CD4-positive, alpha-beta T cell treated with Interleukin-6 for 4 hours (primary cell): ENCODE measurements around the gene MYO19.
"Not testable (repeated sequence)": the region's sequence is repeated elsewhere in the genome, so short reads cannot be mapped to it uniquely, and the experiment has no call there.

Source experiments
- DNase-seq: peaks from one replicate; pipeline ENCODE4 v3.0.0-alpha.2; 2020; ENCODE audit warnings: mixed read lengths

Gene MYO19

DNA sequence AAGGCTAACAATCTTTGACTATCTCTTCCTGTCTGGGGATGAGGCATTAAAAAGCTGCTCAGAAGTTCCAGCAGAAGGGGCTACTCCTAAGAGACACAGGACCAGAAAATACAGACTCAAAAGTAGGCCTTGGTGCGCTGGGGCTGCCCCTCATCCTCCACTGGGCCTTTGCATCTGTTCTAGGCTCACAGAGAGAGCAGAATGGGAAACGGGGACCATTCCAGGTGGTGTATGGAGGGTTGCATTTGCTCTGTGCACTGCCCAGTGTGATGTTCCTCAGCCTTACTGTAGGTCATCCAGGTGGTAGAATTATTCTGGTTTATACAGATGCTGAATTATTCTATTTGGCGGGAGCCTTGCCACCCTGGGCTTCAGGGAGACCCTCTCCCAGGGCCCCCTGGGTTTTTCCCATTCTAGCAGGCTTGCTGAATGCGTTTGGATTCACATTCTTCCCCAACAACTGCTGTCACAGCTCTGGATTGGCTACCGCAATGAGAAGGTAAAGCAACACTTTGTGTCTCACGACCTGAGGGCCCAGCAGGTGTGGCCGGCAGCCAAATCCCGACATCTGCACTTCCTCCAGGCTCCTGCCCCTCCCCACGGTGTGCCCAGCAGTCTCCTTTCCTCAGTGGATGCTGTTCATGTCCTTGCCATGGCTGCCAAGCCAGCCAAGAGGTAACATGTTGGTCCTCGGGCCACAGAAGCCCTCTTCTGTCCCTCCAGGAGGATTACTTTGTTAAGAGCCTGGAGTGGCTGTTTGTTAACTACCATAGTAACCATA lies 73.1 kb downstream of the MYO19 start:
- no peak for DNase-seq

DNA sequence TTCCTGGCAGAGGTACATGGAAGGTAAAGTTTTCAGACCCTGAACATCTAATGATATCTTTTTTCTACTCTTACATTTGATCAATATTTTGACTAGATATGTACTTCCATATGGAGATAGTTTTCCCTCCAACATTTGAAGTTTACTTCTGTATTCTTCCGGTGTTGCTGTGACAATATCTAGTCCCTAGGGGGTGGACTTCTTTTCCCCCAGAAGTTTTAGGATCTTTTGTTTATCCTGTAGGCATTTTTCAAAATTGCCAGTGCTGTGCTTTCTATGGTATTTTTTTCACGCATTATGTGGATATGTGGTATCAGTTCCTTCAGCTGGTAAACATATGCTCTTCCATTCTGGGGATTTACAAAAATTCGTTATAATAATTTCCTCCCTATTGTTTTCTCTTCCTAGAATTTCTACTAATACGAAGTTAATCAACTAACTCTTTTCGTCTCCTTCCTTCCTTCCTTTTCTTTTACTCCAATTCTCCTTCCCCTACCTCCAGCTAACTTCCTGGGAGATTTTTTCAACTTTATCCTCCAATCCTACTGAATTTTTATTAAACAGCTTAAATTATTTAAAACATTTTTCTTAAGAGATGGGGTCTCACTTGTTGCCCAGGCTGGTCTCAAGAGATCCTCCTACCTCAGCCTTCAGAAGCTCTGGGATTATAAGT lies 74.3 kb downstream of the MYO19 start:
- DNase-seq = no peak

DNA sequence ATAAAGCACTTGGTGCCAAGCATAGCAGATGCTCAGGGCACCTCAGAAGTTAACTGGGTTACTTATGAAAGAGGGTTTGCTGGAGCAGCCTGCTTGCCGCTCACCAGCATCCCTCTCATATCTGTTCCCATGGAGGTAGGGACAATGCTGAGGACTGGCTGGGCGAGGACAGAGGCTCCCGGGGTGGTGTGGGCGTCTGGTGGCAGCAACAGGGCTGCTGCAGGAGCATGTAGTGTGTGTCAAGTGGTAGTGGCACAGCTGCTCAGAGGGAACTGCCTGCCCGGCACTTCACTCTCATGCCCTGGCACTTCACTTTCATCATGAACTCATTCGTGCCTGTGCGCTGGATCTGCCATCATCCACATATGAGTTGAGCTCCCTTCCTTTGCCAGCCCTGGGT lies 75.1 kb downstream of the MYO19 start:
- no peak for DNase-seq

DNA sequence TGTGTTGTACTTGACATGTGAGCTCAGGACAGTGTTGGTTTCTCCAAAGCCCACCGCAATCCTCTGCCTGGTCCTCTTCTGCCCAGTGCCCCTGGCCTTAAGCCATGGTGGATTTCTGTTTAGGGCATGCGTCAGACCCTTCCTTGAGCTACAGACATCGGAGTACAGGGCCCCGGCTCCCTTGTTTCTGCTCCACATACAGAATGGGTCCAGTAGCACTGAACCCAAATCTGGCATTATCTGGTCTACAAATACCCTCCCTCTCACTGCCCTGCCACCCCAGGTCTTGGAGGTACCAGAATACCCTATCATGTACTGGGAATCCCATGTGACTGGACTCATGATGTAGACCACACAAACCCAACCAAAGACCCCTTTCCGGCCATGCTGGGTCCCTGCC lies 75.6 kb downstream of the MYO19 start:
- DNase-seq = no peak

DNA sequence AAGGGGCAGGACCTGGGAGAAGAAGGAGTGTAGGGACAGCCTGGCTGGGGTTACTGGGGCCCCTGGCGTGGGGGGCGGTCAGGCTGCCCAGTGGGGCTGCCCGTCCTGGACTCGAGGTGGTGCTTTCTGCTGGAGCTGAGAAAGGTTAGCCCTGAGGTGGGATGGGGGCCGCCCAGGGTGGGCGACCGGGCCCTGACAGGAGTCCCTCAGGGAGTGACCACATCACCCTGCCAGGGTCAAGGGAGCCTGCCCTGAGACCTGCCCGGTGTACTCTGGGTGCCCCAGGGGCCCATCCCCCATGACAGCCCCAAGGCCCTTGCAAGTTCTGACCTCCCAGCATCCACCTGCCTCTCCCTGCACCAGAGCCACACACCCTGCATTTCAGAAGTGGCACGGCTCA lies 77.0 kb downstream of the MYO19 start:
- not testable (repeated sequence) for DNase-seq

DNA sequence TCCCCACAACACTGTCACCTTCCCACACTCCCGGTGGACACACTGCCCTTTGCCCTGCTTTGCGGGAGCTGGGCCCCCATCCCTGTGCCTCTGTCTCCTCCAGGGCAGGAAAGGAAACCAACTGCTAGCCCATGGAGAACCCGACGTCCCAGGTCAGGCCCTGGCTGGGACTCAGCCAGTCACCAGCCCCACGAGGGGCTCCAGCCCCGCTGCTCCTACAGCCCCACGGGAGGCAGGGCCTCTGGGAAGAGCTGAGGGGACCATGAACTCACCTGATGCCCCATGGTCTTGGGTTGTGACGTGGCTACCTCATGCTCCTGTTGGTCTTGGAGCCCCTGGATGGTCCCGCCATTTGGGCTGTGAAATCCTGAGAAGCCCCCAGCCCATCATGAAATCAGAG lies 81.8 kb downstream of the MYO19 start:
- not testable (repeated sequence) for DNase-seq

DNA sequence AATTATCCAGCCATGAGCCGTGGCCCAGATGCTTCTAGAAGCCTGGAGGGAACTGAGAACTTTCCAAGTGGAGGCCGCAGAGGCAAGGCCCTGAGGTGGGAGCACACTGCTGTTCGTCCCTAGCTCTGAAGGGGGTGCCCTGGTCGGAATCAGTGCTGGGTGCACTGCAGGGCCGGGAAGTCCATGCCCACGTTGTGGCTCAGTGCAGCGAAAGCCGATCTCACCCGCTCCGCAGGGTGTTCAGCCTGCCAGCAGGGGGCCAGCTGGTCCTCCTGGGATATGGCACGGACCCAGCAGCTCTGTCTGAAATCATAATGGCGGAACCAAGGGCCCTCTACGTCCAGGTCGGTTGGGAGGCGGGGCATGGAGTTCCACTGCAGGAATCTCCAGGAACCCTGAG lies 84.7 kb downstream of the MYO19 start:
- not testable (repeated sequence) for DNase-seq
